T-helper 1 cell (primary cell): ENCODE measurements around the gene FGF14.
"Not testable (repeated sequence)": the region's sequence is repeated elsewhere in the genome, so short reads cannot be mapped to it uniquely, and the experiment has no call there.

Experiments used
- DNase-seq, 5 donors: peaks; one replicate each; pipeline ENCODE4 v3.0.0-alpha.2; 2012 to 2020

Gene FGF14

GRCh38 chr13:102117175-102117831, 284.5 kb downstream of the FGF14 start:
- DNase-seq: no peak

- DNase-seq: no peak
Measured at GRCh38 chr13:102103469-102103868, 298.4 kb downstream of the FGF14 start.

- no peak for DNase-seq
Measured at GRCh38 chr13:102100234-102100633, 301.6 kb downstream of the FGF14 start.

GRCh38 chr13:102097708-102098107, 304.1 kb downstream of the FGF14 start:
- DNase-seq: no peak

GRCh38 chr13:102093288-102093687, 308.6 kb downstream of the FGF14 start:
- DNase-seq: not testable (repeated sequence)

GRCh38 chr13:102091231-102091630, 310.6 kb downstream of the FGF14 start:
- DNase-seq: no peak

- no peak for DNase-seq
Measured at GRCh38 chr13:102090532-102090931, 311.3 kb downstream of the FGF14 start.

GRCh38 chr13:102089722-102090121, 312.1 kb downstream of the FGF14 start:
- DNase-seq: no peak

GRCh38 chr13:102089177-102089576, 312.7 kb downstream of the FGF14 start:
- no peak for DNase-seq

- no peak for DNase-seq
Measured at GRCh38 chr13:102073251-102073650, 328.6 kb downstream of the FGF14 start.

- no peak for DNase-seq
Measured at GRCh38 chr13:102071711-102072110, 330.1 kb downstream of the FGF14 start.

- DNase-seq: not testable (repeated sequence)
Measured at GRCh38 chr13:102068323-102068722, 333.5 kb downstream of the FGF14 start.

- no peak for DNase-seq
Measured at GRCh38 chr13:102055090-102055779, 346.6 kb downstream of the FGF14 start.

- DNase-seq: no peak
Measured at GRCh38 chr13:102049853-102050252, 352.0 kb downstream of the FGF14 start.

GRCh38 chr13:102045731-102046130, 356.1 kb downstream of the FGF14 start:
- DNase-seq: no peak

- DNase-seq: no peak
Measured at GRCh38 chr13:102042746-102043145, 359.1 kb downstream of the FGF14 start.

- DNase-seq: no peak
Measured at GRCh38 chr13:102041544-102041943, 360.3 kb downstream of the FGF14 start.

- no peak for DNase-seq
Measured at GRCh38 chr13:102040812-102041211, 361.0 kb downstream of the FGF14 start.

GRCh38 chr13:102039264-102039663, 362.6 kb downstream of the FGF14 start:
- DNase-seq: no peak

GRCh38 chr13:102038787-102039186, 363.1 kb downstream of the FGF14 start:
- no peak for DNase-seq

GRCh38 chr13:102035969-102036368, 365.9 kb downstream of the FGF14 start:
- DNase-seq: no peak

- no peak for DNase-seq
Measured at GRCh38 chr13:102033857-102034331, 368.0 kb downstream of the FGF14 start.

GRCh38 chr13:102033386-102033785, 368.5 kb downstream of the FGF14 start:
- DNase-seq: no peak

- no peak for DNase-seq
Measured at GRCh38 chr13:102028868-102029267, 373.0 kb downstream of the FGF14 start.
